ENCODE measurements around the gene HES2.
"Not testable (repeated sequence)": the region's sequence is repeated elsewhere in the genome, so short reads cannot be mapped to it uniquely, and the experiment has no call there.

GRCh38 chr1:6428453-6428852 lies 8.7 kb upstream of the HES2 start:
- not testable (repeated sequence) for TF ChIP-seq CTCF (IDR thresholded peaks at IDR 0.05; ENCODE audit: poor library complexity); EZH2 (IDR thresholded peaks at IDR 0.05; ENCODE audit: borderline replicate concordance); EZH2phosphoT487 (IDR thresholded peaks at IDR 0.05; ENCODE audit: low read depth, severe bottlenecking, unreplicated experiment)
